Fibroblast of lung (primary cell): ENCODE results near the gene IZUMO2.

Source experiments
- EZH2 ChIP-seq: IDR thresholded peaks from 2 replicates; pipeline ENCODE4 v1.5.1; 2012; ENCODE audit warnings: low read length, control low read depth, mild to moderate bottlenecking; ENCODE audit errors: missing control alignments
- TF ChIP-seq, protein P1 (sequence below), 2 donors: IDR thresholded peaks in 1 of 2; conservative IDR thresholded peaks in 1 of 2; 1 replicate in 1 of 2; 2 replicates in 1 of 2; pipeline ENCODE4 v1.5.1; 2011 to 2012; ENCODE audit warnings: low read length in 2 of 2, control low read depth in 1 of 2, inconsistent platforms in 1 of 2, low read depth in 1 of 2, mild to moderate bottlenecking in 1 of 2

DNA sequence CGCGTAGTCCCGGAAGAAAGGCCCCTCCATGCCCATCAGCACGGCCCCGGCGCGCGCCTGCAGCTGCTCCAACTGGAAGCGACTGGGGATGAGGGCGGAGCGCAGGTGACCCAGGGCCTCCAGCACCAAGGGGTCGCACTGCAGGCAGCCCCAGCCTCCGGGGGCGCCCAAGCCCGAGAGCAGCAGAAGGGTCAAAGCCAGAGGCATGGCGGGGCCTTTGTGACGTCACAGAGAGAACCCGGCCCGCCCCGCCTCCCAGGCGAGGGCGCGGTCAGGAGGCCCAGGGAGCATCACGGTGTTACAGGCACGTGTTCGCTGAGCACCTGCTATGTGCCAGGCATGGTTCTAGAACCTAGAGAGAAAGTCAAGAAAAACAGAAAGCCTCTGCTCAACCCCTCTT lies at the start of gene IZUMO2:
- TF ChIP-seq EZH2, result no peak
- TF ChIP-seq, protein P1, sequence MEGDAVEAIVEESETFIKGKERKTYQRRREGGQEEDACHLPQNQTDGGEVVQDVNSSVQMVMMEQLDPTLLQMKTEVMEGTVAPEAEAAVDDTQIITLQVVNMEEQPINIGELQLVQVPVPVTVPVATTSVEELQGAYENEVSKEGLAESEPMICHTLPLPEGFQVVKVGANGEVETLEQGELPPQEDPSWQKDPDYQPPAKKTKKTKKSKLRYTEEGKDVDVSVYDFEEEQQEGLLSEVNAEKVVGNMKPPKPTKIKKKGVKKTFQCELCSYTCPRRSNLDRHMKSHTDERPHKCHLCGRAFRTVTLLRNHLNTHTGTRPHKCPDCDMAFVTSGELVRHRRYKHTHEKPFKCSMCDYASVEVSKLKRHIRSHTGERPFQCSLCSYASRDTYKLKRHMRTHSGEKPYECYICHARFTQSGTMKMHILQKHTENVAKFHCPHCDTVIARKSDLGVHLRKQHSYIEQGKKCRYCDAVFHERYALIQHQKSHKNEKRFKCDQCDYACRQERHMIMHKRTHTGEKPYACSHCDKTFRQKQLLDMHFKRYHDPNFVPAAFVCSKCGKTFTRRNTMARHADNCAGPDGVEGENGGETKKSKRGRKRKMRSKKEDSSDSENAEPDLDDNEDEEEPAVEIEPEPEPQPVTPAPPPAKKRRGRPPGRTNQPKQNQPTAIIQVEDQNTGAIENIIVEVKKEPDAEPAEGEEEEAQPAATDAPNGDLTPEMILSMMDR (conservative IDR thresholded peaks at IDR 0.05 in 1 of 2, IDR thresholded peaks at IDR 0.05 in 1 of 2; ENCODE audit: low read depth in 1 of 2, low read length in 2 of 2), result no peak
